ENCODE measurements around the gene ABCA5. TPM values are rescaled to one million over a fixed set of nuclear protein-coding genes. Genes with fewer than 3 reads are reported as not detected.

ABCA5 gene
- total RNA-seq, 3 donors from 2014 or later (not counting 1 experiment from before 2014, with no cell fraction given), result 52.1 to 84.5 (median 57.6) TPM

- Histone ChIP-seq H3K36me3 (ENCODE audit: control insufficient read depth, insufficient read depth, low read length) (no peaks in the 10 kb centered on the region), H3K9me3 (ENCODE audit: control insufficient read depth, insufficient read depth, low read length) (no peaks in the 10 kb centered on the region), H3K4me3 (ENCODE audit: low read length) (no peak overlapping the region), H3K27ac (ENCODE audit: low read length) (no peak overlapping the region), H3K4me1 (ENCODE audit: control insufficient read depth, insufficient read depth, low read length) (no peaks in the 10 kb centered on the region), H3K27me3 (ENCODE audit: control insufficient read depth, insufficient read depth, low read length) (no peaks in the 10 kb centered on the region)
- no peaks in the 10 kb centered on the region for H3K9me3 Mint-ChIP-seq
- H3K27ac Mint-ChIP-seq, result no peak overlapping the region
- H3K27me3 Mint-ChIP-seq (ENCODE audit: low read depth in 2 of 2), result no peaks in the 10 kb centered on the region
- no peak for ATAC-seq
- H3K4me3 Mint-ChIP-seq, result no peak overlapping the region
- peaks cover 0 to 4% of the 10 kb centered on the region in 2 donors for H3K4me1 Mint-ChIP-seq
- no peak for TF ChIP-seq CTCF (IDR thresholded peaks at IDR 0.05)
- DNase-seq, result no peak
- H3K36me3 Mint-ChIP-seq, result no peaks in the 10 kb centered on the region
- intact Hi-C loops (cut with micrococcal nuclease), result no loop called here
- WGBS (ENCODE audit: insufficient coverage), result 95% methylated on average over 4 of the region's 6 CpGs
These were observed 12.5 kb downstream of the ABCA5 start for GRCh38 chr17:69314246-69315065.

- no peaks in the 10 kb centered on the region for H3K9me3 Mint-ChIP-seq
These were observed 21.8 kb downstream of the ABCA5 start for GRCh38 chr17:69305177-69305576.

GRCh38 chr17:69302682-69303081 is 24.3 kb downstream of the ABCA5 start:
- intact Hi-C loops (cut with micrococcal nuclease), result no loop called here

More at GRCh38 chr17:69305177-69305576, 21.8 kb downstream of the ABCA5 start:
- H3K36me3 ChIP-seq (ENCODE audit: control insufficient read depth, insufficient read depth, low read length), result no peaks in the 10 kb centered on the region
- H3K4me1 ChIP-seq (ENCODE audit: control insufficient read depth, insufficient read depth, low read length), result no peaks in the 10 kb centered on the region
- TF ChIP-seq CTCF (IDR thresholded peaks at IDR 0.05), result no peak
- WGBS (ENCODE audit: insufficient coverage), result 98% methylated on average over 2 of the region's 2 CpGs
- H3K27me3 ChIP-seq (ENCODE audit: control insufficient read depth, insufficient read depth, low read length), result no peaks in the 10 kb centered on the region
- H3K27ac Mint-ChIP-seq, result no peak overlapping the region
- H3K27ac ChIP-seq (ENCODE audit: low read length), result no peak overlapping the region
- intact Hi-C loops (cut with micrococcal nuclease), result no loop called here
- no peaks in the 10 kb centered on the region for H3K9me3 ChIP-seq (ENCODE audit: control insufficient read depth, insufficient read depth, low read length)
- H3K4me1 Mint-ChIP-seq, result no peaks in the 10 kb centered on the region
- ATAC-seq, result no peak
- no peaks in the 10 kb centered on the region for H3K36me3 Mint-ChIP-seq
- no peaks in the 10 kb centered on the region for H3K27me3 Mint-ChIP-seq (ENCODE audit: low read depth in 2 of 2)
- H3K4me3 Mint-ChIP-seq, result no peak overlapping the region
- no peak overlapping the region for H3K4me3 ChIP-seq (ENCODE audit: low read length)
- no peak for DNase-seq

More at GRCh38 chr17:69302682-69303081, 24.3 kb downstream of the ABCA5 start:
- ATAC-seq (no peak), DNase-seq (no peak)
- no peaks in the 10 kb centered on the region for H3K9me3 ChIP-seq (ENCODE audit: control insufficient read depth, insufficient read depth, low read length)
- WGBS (ENCODE audit: insufficient coverage), result no CpG with 5 or more reads among the region's 1 CpG
- Mint-ChIP-seq H3K4me1 (no peaks in the 10 kb centered on the region), H3K27me3 (ENCODE audit: low read depth in 2 of 2) (no peaks in the 10 kb centered on the region), H3K9me3 (no peaks in the 10 kb centered on the region), H3K27ac (no peak overlapping the region), H3K4me3 (no peak overlapping the region), H3K36me3 (no peaks in the 10 kb centered on the region)
- H3K27ac ChIP-seq (ENCODE audit: low read length), result no peak overlapping the region
- no peak for TF ChIP-seq CTCF (IDR thresholded peaks at IDR 0.05)
- peaks cover 4% of the 10 kb centered on the region for H3K36me3 ChIP-seq (ENCODE audit: control insufficient read depth, insufficient read depth, low read length)
- H3K4me1 ChIP-seq (ENCODE audit: control insufficient read depth, insufficient read depth, low read length), result no peaks in the 10 kb centered on the region
- no peak overlapping the region for H3K4me3 ChIP-seq (ENCODE audit: low read length)
- no peaks in the 10 kb centered on the region for H3K27me3 ChIP-seq (ENCODE audit: control insufficient read depth, insufficient read depth, low read length)

Measured in natural killer cell (primary cell).